Naive thymus-derived CD4-positive, alpha-beta T cell (primary cell): ENCODE data around the gene SPAAR. TPM values are rescaled to one million over a fixed set of nuclear protein-coding genes. Genes with fewer than 3 reads are reported as not detected.
A peak's percentile ranks its signal among the peaks of the same experiment; 100 is the strongest.

Source experiments
- ATAC-seq: fragments of 150-1000 bp; cut with Tn5 transposase; 2 replicates; pipeline ENCODE4 v1.10.0; 2021; ENCODE audit warnings: mild to moderate bottlenecking, moderate library complexity
- CTCF ChIA-PET: fragments of 350-600 bp; sonication (Branson Sonifier 250); formaldehyde crosslinking; loops from one replicate; lab custom pipeline; 2021; ENCODE audit warnings: antibody characterized with exemption; lab: Charles Lee
- POLR2A ChIA-PET: fragments of 350-600 bp; sonication (Branson Sonifier 250); formaldehyde crosslinking; loops from one replicate; lab custom pipeline; 2021; ENCODE audit warnings: antibody characterized with exemption, inconsistent platforms; lab: Charles Lee
- DNase-seq, 9 donors: peaks; one replicate each; pipeline versions ENCODE4 v3.0.0 to v3.0.0-alpha.2; 2020 to 2022; ENCODE audit warnings: mixed read lengths in 1 of 9
- H3K27ac ChIP-seq: one replicate; pipeline ENCODE4 v1.7.0; 2013; ENCODE audit warnings: mild to moderate bottlenecking, low read depth, low read length, moderate library complexity
- H3K27me3 ChIP-seq, 2 donors: one replicate each; pipeline ENCODE4 v1.7.0; 2013; ENCODE audit warnings: low read length in 2 of 2, mild to moderate bottlenecking in 2 of 2, moderate library complexity in 2 of 2; ENCODE audit not compliant: control insufficient read depth in 2 of 2, insufficient read depth in 2 of 2
- H3K36me3 ChIP-seq, 3 experiments: 1 replicate in 2 of 3; 2 replicates in 1 of 3; pipeline ENCODE4 v1.7.0; 2013; ENCODE audit warnings: low read length in 3 of 3, mild to moderate bottlenecking in 3 of 3, moderate library complexity in 1 of 3; ENCODE audit not compliant: insufficient read depth in 3 of 3, control insufficient read depth in 2 of 3
- H3K4me1 ChIP-seq, 2 donors: one replicate each; pipeline ENCODE4 v1.7.0; 2013; ENCODE audit warnings: low read length in 2 of 2, mild to moderate bottlenecking in 2 of 2, moderate library complexity in 1 of 2; ENCODE audit not compliant: control insufficient read depth in 2 of 2, insufficient read depth in 2 of 2
- H3K4me3 ChIP-seq: 2 replicates; pipeline ENCODE4 v1.7.0; 2013; ENCODE audit warnings: mild to moderate bottlenecking, low read length
- H3K9me3 ChIP-seq, 3 experiments: 1 replicate in 2 of 3; 2 replicates in 1 of 3; pipeline ENCODE4 v1.7.0; 2013; ENCODE audit warnings: low read length in 3 of 3; ENCODE audit not compliant: control insufficient read depth in 2 of 3
- H3K27ac Mint-ChIP-seq, 9 donors: one replicate each; pipeline ENCODE4 v1.8.0; 2020 to 2022; ENCODE audit warnings: mixed read lengths in 9 of 9, mild to moderate bottlenecking in 8 of 9, moderate library complexity in 5 of 9, inconsistent platforms in 2 of 9
- H3K27me3 Mint-ChIP-seq, 5 donors: one replicate each; pipeline ENCODE4 v1.8.0; 2021 to 2022; ENCODE audit warnings: mixed read lengths in 5 of 5, mild to moderate bottlenecking in 1 of 5
- H3K36me3 Mint-ChIP-seq, 5 donors: one replicate each; pipeline ENCODE4 v1.8.0; 2020 to 2022; ENCODE audit warnings: mixed read lengths in 5 of 5, mild to moderate bottlenecking in 3 of 5, inconsistent platforms in 1 of 5
- H3K4me1 Mint-ChIP-seq, 7 donors: one replicate each; pipeline ENCODE4 v1.8.0; 2020 to 2022; ENCODE audit warnings: mixed read lengths in 7 of 7, mild to moderate bottlenecking in 3 of 7, inconsistent platforms in 1 of 7
- H3K4me3 Mint-ChIP-seq, 10 donors: one replicate each; pipeline ENCODE4 v1.8.0; 2020 to 2022; ENCODE audit warnings: mild to moderate bottlenecking in 10 of 10, mixed read lengths in 10 of 10, moderate library complexity in 6 of 10, inconsistent platforms in 2 of 10
- H3K9me3 Mint-ChIP-seq, 11 donors: one replicate each; pipeline ENCODE4 v1.8.0; 2020 to 2022; ENCODE audit warnings: mixed read lengths in 11 of 11, mild to moderate bottlenecking in 4 of 11, inconsistent platforms in 1 of 11, moderate library complexity in 1 of 11
- intact Hi-C, 2 donors: fragments of 100-400 bp; cut with micrococcal nuclease; formaldehyde crosslinking; loops; one replicate each; pipeline ENCODE4 v1.15.1; 2023
- polyA plus RNA-seq, 2 donors: library from polyadenylated mRNA; unstranded; fragments of 300-500 nt; fragmentation: Illumina TruSeq; gene quantifications; one replicate each; pipeline ENCODE4 v1.2.3, GENCODE V29; 2021
- total RNA-seq, 6 experiments: library from RNA in 5 of 6; stranded (reverse) in 5 of 6; gene quantifications; 1 replicate in 5 of 6; 2 replicates in 1 of 6; pipeline ENCODE4 v1.2.3 and lab custom pipeline; 2021 to 2026

Gene SPAAR
- total and polyA plus RNA-seq, 7 experiments from 2014 or later = not detected

DNA sequence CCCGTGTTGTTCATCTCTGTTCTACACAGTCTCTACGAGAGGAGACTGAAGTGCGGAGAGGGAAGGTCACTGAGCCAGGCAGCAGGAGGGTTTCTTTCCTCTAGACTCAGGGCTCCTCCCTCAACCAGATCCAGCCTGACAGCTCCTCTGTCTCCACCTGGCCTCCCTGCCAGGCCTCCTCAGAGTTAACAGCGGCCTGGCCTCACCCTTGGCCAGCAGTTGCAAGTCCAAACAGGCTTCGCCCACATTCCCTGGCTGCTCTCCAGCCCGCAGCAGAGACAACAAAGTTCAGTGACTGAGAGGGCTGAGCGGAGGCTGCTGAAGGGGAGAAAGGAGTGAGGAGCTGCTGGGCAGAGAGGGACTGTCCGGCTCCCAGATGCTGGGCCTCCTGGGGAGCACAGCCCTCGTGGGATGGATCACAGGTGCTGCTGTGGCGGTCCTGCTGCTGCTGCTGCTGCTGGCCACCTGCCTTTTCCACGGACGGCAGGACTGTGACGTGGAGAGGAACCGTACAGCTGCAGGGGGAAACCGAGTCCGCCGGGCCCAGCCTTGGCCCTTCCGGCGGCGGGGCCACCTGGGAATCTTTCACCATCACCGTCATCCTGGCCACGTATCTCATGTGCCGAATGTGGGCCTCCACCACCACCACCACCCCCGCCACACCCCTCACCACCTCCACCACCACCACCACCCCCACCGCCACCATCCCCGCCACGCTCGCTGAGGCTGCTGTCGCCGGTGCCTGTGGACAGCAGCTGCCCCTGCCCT lies 3.2 kb upstream of the SPAAR start, which contains the start of gene HRCT1:
HRCT1 (plus strand) TSS at position 291 of the 768 bp plus-strand sequence; CDS start at position 377, 86 bp downstream.
- POLR2A ChIA-PET = interaction anchor here (0.8 kb wide), 1 partner anchor 9 kb away, joined by 3 read pairs; no protein-coding TSS in a partner anchor
- CTCF ChIA-PET = interaction anchor here (0.9 to 5.8 kb wide), 2 partner anchors 39 to 49 kb away, joined by 4 to 80 read pairs; no protein-coding TSS in a partner anchor
- ATAC-seq (no peak), DNase-seq (no peak)
- peaks cover 27 to 61% of the 10 kb centered on the region in 2 donors for H3K4me1 ChIP-seq
- peaks cover 0 to 3% of the 10 kb centered on the region in 2 donors for H3K27me3 ChIP-seq
- H3K36me3 ChIP-seq = no peaks in the 10 kb centered on the region
- H3K27me3 Mint-ChIP-seq = peaks cover 0 to 8% (median 0%) of the 10 kb centered on the region in 5 donors
- H3K4me1 Mint-ChIP-seq = peaks cover 25 to 75% (median 53%) of the 10 kb centered on the region in 7 donors
- no peak within 1 kb of the TSS for H3K4me3 ChIP-seq
- H3K9me3 Mint-ChIP-seq = no peaks in the 10 kb centered on the region
- peak within 1 kb of the TSS in 7 of 9 donors; percentile 34 to 79 (median 63) for H3K27ac Mint-ChIP-seq
- H3K36me3 Mint-ChIP-seq = no peaks in the 10 kb centered on the region
- intact Hi-C loops = no loop called here
- H3K9me3 ChIP-seq = no peaks in the 10 kb centered on the region
- peak within 1 kb of the TSS in 5 of 10 donors; percentile 16 to 85 (median 32) for H3K4me3 Mint-ChIP-seq
- H3K27ac ChIP-seq = no peak within 1 kb of the TSS

DNA sequence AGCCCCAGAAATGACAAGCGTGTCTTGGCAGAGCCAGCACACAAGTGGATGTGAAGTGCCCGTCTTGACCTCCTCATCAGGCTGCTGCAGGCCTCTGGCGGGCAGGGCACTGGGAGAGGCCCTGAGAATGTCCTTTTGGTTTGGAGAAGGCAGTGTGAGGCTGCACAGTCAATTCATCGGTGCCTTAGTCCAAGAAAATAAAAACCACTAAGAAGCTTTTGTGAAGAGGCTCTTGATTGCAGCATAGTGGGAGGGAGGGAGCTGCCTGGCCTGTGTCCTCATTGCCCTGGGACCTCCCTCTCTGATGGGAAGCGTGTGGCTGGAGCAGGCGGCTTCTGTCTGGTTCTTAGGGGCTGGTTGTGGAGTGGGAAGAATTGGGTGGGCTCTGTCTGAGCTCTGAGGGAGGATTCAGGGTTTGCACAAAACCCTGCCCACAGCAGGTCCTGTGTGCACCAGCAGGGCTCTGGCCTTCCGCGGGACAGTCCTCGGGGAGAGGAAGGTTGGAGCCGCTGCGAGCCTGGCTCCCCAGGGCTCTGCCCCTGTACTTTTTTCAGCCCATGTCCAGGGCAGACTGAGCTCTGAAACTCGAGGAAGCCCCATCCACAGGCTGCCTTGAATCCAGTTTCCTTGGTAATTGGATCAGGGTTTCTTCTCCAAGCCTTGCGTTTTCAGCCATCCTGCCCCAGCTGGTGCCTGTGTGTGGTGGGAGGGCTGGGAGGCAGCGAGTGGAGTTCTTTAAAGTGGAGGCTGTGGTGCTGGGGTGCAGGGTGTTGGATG lies 2.2 kb upstream of the SPAAR start:
- DNase-seq (no peak), ATAC-seq (no peak)
- H3K27me3 ChIP-seq = peaks cover 0 to 3% of the 10 kb centered on the region in 2 donors
- H3K4me3 ChIP-seq = no peak overlapping the region
- Mint-ChIP-seq H3K27me3 (peaks cover 0 to 2% (median 0%) of the 10 kb centered on the region in 5 donors), H3K4me3 (peak overlapping the region in 5 of 10 donors; percentile 16 to 85 (median 32)), H3K36me3 (no peaks in the 10 kb centered on the region), H3K27ac (peak overlapping the region in 7 of 9 donors; percentile 32 to 96 (median 72)), H3K9me3 (no peaks in the 10 kb centered on the region), H3K4me1 (peaks cover 25 to 85% (median 62%) of the 10 kb centered on the region in 7 donors)
- intact Hi-C loops = no loop called here
- H3K36me3 ChIP-seq = no peaks in the 10 kb centered on the region
- H3K9me3 ChIP-seq = no peaks in the 10 kb centered on the region
- peaks cover 35 to 71% of the 10 kb centered on the region in 2 donors for H3K4me1 ChIP-seq
- no peak overlapping the region for H3K27ac ChIP-seq
- POLR2A ChIA-PET = no interaction called here
- CTCF ChIA-PET = interaction anchor here (1.0 to 4.9 kb wide), 2 partner anchors 33 to 38 kb away, joined by 3 to 26 read pairs; no protein-coding TSS in a partner anchor

- Mint-ChIP-seq H3K36me3 (no peaks in the 10 kb centered on the region), H3K4me1 (peaks cover 23 to 83% (median 65%) of the 10 kb centered on the region in 7 donors), H3K27me3 (no peaks in the 10 kb centered on the region), H3K9me3 (no peaks in the 10 kb centered on the region), H3K4me3 (peak overlapping the region in 9 of 10 donors; percentile 51 to 85 (median 64)), H3K27ac (peak overlapping the region in 8 of 9 donors; percentile 21 to 98 (median 90))
- intact Hi-C loops = no loop called here
- Histone ChIP-seq H3K4me1 (peaks cover 35 to 77% of the 10 kb centered on the region in 2 donors), H3K9me3 (no peaks in the 10 kb centered on the region), H3K27me3 (no peaks in the 10 kb centered on the region), H3K36me3 (no peaks in the 10 kb centered on the region), H3K27ac (no peak overlapping the region), H3K4me3 (no peak overlapping the region)
- ATAC-seq (peak; percentile 56), DNase-seq (peak in 5 of 9 donors; percentile 2 to 37 (median 29))
- ChIA-PET POLR2A (no interaction called here), CTCF (interaction anchor here (1.0 to 4.9 kb wide), 3 partner anchors 32 to 118 kb away, joined by 3 to 26 read pairs (median 3); no protein-coding TSS in a partner anchor)
Observed at GRCh38 chr9:35907711-35908503, 1.4 kb upstream of the SPAAR start.

DNA sequence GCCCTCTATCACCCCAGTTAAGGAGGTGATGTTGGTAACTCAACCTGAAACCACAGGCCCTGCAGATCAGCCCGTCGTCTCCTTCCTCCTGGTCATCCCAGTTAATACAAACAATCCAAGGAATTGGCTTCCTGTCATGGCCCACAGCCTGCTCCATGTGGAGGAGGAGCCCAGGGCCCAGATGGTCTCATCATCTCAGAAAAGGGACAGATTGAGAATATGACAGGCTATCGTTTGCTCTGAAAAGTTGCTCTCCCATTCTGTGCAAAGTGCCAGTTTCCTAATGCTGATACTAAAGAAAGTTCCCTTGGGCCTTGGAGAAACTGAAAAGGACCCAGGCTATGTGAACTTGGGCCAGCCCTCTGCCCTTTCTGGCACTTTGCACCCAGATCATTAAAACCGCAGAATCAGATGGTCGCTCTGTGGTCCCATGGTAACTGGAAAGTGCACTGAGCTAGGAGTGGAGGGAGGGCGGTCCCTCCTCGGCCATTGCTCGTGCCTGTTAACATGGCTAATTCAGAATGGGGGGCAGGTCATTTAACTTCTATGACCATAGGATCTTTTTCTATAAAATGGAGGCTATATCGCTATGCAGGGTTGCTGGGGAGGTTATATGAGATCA lies 675 bp upstream of the SPAAR start:
- Histone ChIP-seq H3K4me3 (no peak overlapping the region), H3K27ac (peak overlapping the region; percentile 37), H3K36me3 (no peaks in the 10 kb centered on the region), H3K27me3 (no peaks in the 10 kb centered on the region), H3K9me3 (no peaks in the 10 kb centered on the region), H3K4me1 (peaks cover 35 to 72% of the 10 kb centered on the region in 2 donors)
- peak overlapping the region in 9 of 10 donors; percentile 25 to 85 (median 64) for H3K4me3 Mint-ChIP-seq
- POLR2A ChIA-PET = interaction anchor here (0.5 kb wide), 1 partner anchor 30 kb away, joined by 4 read pairs; no protein-coding TSS in a partner anchor
- no peak for ATAC-seq
- H3K36me3 Mint-ChIP-seq = no peaks in the 10 kb centered on the region
- H3K9me3 Mint-ChIP-seq = no peaks in the 10 kb centered on the region
- CTCF ChIA-PET = interaction anchor here (1.1 to 4.9 kb wide), 2 partner anchors 36 to 118 kb away, joined by 3 to 26 read pairs; no protein-coding TSS in a partner anchor
- H3K27ac Mint-ChIP-seq = peak overlapping the region in 8 of 9 donors; percentile 62 to 98 (median 90)
- intact Hi-C loops = no loop called here
- no peaks in the 10 kb centered on the region for H3K27me3 Mint-ChIP-seq
- peaks cover 18 to 78% (median 62%) of the 10 kb centered on the region in 7 donors for H3K4me1 Mint-ChIP-seq
- DNase-seq = no peak

- Mint-ChIP-seq H3K36me3 (no peaks in the 10 kb centered on the region), H3K4me3 (peak overlapping the region in 9 of 10 donors; percentile 9 to 86 (median 75)), H3K27ac (peak overlapping the region; percentile 88 to 98 (median 95)), H3K4me1 (peaks cover 7 to 69% (median 61%) of the 10 kb centered on the region in 7 donors), H3K9me3 (no peaks in the 10 kb centered on the region), H3K27me3 (no peaks in the 10 kb centered on the region)
- peak overlapping the region; percentile 66 for H3K27ac ChIP-seq
- peaks cover 35 to 68% of the 10 kb centered on the region in 2 donors for H3K4me1 ChIP-seq
- no peak for ATAC-seq
- H3K4me3 ChIP-seq = peak overlapping the region; percentile 25
- ChIA-PET CTCF (interaction anchor here (0.7 to 4.9 kb wide), 4 partner anchors 30 to 177 kb away, joined by 3 to 26 read pairs (median 3); partner anchors contain the start of gene CREB3), POLR2A (no interaction called here)
- DNase-seq = no peak
- H3K36me3 ChIP-seq = no peaks in the 10 kb centered on the region
- no peaks in the 10 kb centered on the region for H3K27me3 ChIP-seq
- H3K9me3 ChIP-seq = no peaks in the 10 kb centered on the region
- intact Hi-C loops = loop anchor here in 1 of 2 donors (2.0 kb wide), 1 partner anchor 31 kb away; no protein-coding TSS in a partner anchor
Observed at GRCh38 chr9:35909687-35910612, 660 bp downstream of the SPAAR start.
